Prostate gland (tissue), 2 donors: ENCODE measurements around the gene MTARC2.

ENCODE experiments used
- POLR2A ChIP-seq: fragments of 450-650 bp; IDR thresholded peaks from one replicate; pipeline ENCODE4 v1.6.1; 2016; ENCODE audit warnings: antibody characterized with exemption, mild to moderate bottlenecking
- POLR2AphosphoS5 ChIP-seq: sonication (generic); formaldehyde crosslinking; IDR thresholded peaks from one replicate; pipeline ENCODE4 v1.6.1; 2017; ENCODE audit warnings: antibody characterized with exemption
- TF ChIP-seq, protein P1 (sequence below), 4 experiments: fragments of 200-600 bp in 2 of 4; fragments of 450-650 bp in 2 of 4; sonication (generic) in 2 of 4; IDR thresholded peaks; 1 replicate in 3 of 4; 2 replicates in 1 of 4; pipeline ENCODE4 v1.5.1; 2016 to 2019; ENCODE audit warnings: antibody characterized with exemption in 4 of 4, mild to moderate bottlenecking in 2 of 4, moderate library complexity in 2 of 4

DNA sequence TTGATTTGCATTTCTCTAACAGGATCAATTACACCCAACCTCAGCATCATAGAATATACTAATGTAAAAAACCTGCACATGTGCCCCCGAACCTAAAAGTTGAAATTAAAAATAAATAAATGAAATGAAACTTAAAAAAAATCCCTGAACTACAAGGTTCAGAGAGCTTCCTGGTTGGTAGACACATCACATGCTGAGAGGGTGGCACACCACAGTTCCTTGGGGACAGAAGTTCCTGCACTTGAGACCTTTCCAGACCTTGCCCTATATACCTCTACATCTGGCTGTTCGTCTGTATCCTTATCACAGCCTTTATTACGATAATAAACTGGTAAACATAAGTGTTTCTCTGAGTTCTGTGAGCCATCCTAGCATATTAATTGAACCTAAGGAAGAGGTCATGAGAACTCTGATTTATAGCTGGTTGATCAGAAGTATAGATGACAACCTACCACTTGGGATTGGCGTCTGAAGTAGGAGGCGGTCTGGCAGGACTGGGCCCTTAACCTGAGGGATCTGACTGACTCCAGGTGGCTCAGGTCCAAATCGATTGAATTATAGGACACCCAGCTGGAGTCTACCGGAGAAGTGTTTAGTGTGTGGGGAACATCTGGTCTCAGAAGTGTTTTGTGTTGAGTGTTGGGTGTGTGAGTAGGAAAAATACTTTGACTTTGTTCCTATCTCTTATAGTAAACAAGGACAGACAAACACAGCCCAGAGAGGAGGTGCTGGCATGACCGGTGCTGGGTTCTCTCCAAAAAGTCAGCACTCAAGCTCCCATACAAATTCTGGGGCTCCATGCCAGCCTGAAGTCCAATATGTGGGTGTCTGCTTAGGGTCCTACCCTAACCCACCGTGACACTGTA, 39.0 kb upstream of the MTARC2 start:
- TF ChIP-seq POLR2A (no peak), POLR2AphosphoS5 (no peak)
- TF ChIP-seq, protein P1, sequence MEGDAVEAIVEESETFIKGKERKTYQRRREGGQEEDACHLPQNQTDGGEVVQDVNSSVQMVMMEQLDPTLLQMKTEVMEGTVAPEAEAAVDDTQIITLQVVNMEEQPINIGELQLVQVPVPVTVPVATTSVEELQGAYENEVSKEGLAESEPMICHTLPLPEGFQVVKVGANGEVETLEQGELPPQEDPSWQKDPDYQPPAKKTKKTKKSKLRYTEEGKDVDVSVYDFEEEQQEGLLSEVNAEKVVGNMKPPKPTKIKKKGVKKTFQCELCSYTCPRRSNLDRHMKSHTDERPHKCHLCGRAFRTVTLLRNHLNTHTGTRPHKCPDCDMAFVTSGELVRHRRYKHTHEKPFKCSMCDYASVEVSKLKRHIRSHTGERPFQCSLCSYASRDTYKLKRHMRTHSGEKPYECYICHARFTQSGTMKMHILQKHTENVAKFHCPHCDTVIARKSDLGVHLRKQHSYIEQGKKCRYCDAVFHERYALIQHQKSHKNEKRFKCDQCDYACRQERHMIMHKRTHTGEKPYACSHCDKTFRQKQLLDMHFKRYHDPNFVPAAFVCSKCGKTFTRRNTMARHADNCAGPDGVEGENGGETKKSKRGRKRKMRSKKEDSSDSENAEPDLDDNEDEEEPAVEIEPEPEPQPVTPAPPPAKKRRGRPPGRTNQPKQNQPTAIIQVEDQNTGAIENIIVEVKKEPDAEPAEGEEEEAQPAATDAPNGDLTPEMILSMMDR (IDR thresholded peaks at IDR 0.05): no peak
